AG09319 (cell line): Measurements from ENCODE around the gene PALS1.
"Not testable (repeated sequence)": the region's sequence is repeated elsewhere in the genome, so short reads cannot be mapped to it uniquely, and the experiment has no call there.

Experiments
- DNase-seq: peaks from one replicate; pipeline ENCODE4 v3.0.0-alpha.2; 2010; ENCODE audit warnings: low read depth; ENCODE audit errors: extremely low read depth
- TF ChIP-seq, protein P1 (sequence below): IDR thresholded peaks from 2 replicates; pipeline ENCODE4 v1.5.1; 2011; ENCODE audit warnings: low read depth, mild to moderate bottlenecking, inconsistent platforms, low read length, moderate library complexity

The PALS1 gene

DNA sequence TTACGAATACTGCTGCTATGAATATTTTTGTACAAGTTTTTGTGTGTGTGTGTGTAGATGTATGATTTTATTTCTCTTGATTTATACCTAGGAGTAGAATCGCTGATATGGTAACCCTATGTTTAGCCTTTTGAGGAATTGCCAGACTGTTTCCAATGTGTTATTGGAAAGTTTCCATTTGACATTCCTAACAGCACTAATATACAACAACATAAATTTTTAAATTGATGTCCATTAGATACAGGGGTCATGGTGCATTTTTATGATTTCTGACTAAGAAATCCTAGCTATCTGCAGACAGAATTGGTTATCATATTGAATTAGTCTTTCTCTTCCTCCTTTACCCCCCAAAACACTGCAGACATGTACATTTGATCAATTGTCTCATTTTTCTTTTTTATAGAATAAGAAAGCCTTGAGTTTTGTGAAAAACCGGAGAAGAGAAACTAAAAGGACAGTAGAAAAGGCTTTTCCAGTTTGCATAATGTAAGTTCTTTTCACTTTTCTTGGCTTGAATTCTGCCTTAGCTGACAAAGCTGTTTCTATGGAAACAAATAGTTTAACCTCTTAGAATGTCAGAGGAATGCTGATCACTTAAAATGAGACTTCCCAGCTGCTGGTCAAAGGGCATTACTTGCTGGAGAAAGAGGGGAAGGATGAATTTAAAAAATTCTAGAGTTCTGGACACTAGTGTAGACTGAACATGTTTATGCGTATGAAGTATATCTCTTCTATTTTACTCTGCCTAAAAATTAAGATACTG is 28.2 kb downstream of the PALS1 start:
- TF ChIP-seq, protein P1, sequence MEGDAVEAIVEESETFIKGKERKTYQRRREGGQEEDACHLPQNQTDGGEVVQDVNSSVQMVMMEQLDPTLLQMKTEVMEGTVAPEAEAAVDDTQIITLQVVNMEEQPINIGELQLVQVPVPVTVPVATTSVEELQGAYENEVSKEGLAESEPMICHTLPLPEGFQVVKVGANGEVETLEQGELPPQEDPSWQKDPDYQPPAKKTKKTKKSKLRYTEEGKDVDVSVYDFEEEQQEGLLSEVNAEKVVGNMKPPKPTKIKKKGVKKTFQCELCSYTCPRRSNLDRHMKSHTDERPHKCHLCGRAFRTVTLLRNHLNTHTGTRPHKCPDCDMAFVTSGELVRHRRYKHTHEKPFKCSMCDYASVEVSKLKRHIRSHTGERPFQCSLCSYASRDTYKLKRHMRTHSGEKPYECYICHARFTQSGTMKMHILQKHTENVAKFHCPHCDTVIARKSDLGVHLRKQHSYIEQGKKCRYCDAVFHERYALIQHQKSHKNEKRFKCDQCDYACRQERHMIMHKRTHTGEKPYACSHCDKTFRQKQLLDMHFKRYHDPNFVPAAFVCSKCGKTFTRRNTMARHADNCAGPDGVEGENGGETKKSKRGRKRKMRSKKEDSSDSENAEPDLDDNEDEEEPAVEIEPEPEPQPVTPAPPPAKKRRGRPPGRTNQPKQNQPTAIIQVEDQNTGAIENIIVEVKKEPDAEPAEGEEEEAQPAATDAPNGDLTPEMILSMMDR = no peak
- DNase-seq = peak; percentile 63

DNA sequence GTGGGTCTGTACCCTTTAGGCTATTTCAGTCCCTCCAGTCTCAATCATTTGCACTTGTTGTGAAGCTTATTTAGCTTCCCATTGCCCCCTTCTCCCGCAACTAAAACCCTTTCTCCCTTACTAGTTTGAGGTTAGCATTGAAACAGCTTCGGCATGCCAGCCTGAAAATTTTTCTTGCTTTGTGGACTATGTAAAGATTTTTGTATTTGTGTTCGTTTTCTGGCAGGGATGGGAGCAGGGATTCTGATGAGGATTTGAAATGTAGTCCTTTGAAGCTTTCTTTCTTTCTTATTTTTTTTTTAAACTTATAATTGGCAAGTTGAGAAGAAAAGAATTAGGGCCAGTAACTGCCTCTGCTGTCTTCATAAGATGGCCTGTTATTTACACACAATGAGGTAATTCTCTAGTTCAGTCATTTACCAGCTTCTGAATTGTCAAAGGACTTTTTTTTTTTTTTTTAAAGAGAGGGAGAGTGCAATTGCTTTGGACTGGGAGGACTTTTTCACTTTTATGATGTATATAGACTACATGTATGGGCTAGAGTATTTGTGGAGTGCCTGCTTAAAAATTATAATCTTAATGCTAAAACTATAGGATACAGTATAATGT is 29.0 kb downstream of the PALS1 start:
- no peak for DNase-seq
- TF ChIP-seq, protein P1 = no peak

DNA sequence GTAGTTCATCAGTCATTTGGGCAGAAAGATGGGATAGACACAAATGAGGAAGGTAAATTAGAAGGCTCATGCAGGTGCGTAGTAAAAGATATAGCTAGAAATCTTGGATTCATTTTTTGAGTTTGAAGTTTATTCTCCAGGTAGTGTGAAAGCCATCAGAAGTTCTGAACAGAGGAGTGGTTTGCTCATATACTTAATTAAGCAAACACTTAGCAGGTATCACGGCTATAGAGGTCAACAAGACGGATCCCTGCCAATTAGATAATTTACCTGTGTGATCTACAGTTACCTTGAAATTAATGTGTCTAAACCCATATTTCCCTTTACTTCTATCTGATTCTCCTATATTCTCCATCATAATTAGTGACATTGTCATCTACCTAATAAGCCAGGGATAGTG is 29.7 kb downstream of the PALS1 start:
- TF ChIP-seq, protein P1 = no peak
- DNase-seq = no peak

DNA sequence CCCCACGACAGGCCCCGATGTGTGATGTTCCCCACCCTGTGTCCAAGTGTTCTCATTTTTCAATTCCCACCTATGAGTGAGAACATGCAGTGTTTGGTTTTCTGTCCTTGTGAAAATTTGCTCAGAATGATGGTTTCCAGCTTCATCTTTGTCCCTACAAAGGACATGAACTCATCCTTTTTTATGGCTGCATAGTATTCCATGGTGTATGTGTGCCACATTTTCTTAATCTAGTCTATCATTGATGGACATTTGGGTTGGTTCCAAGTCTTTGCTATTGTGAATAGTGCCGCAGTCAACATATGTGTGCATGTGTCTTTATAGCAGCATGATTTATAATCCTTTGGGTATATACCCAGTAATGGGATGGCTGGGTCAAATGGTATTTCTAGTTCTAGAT is 32.0 kb downstream of the PALS1 start:
- not testable (repeated sequence) for DNase-seq

DNA sequence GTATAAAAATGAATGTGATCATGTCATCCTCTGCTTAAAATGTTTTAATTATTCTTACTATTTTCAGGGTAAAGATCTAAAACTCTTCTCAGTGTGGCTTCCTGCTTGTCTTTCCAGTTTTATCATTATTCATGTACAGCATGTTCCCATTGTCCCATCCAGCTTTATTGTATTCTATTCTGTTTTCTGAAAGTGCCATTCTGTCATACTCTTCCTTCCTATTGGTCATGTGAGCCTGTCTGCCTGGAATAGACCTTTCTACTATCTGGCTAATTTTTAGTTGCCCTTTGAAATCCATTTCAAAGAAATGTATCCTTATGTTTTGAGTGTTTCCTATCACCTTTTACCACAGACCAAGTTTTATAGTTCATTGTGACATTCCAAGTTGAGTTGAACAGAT is 34.9 kb downstream of the PALS1 start:
- DNase-seq = no peak
- TF ChIP-seq, protein P1 = no peak

DNA sequence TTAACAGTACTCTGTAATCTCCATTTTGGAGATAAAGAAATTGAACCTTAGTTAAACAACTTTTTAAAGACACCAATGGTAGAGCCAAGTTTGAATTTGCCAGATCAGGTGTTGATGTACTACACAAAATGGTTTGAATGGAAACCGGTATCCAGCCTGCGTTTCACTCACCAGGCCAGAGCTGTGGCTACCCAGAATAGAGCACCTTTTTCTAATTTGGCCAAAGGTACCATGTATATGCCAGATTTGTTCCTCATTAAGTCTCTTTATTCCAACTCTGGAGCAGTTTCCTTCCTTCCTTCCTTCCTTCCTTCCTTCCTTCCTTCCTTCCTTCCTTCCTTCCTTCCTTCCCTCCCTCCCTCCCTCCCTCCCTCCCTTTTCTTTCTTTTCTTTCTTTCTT is 39.3 kb downstream of the PALS1 start:
- DNase-seq = no peak
- TF ChIP-seq, protein P1 = no peak

DNA sequence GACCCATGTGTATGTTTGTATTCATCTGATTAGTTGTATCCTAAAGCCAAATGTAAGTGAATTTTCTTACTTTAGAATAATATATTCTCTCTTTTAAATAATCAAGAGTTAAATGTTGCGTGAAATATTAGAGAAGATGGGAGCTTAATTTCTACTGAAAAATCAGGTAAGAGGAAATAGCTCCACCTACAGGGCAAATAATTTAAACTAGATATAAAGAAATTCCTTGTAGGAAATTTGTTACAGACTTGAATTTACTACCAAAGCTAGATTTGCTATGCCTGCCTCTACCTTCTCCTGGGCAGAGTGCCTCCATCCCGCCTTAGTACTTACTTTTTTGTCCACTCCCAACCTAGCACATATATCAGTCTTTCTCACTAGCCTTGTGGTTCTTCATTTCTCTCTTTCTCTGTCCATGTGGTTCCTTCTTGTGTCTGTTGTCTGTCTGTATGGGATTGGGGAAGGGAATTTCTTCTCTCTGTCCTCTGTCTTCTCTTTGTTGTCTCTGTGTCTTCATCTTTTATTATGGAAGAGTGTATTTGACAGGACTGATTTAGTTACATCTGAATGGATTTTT is 44.7 kb downstream of the PALS1 start:
- DNase-seq = peak; percentile 23
- TF ChIP-seq, protein P1 = peak; percentile 18
